Upper lobe of right lung (tissue), 1 donor: ENCODE measurements around the gene DRD2. TPM values are rescaled to one million over a fixed set of nuclear protein-coding genes. Genes with fewer than 3 reads are reported as not detected.

Experiments used
- ATAC-seq: fragments of 200-7000 bp; cut with Tn5 transposase; one replicate; pipeline ENCODE4 v1.9.1; 2020; ENCODE audit warnings: mild to moderate bottlenecking, moderate library complexity
- DNase-seq: peaks from one replicate; pipeline ENCODE4 v3.0.0-alpha.2; 2020
- H3K27ac ChIP-seq: fragments of 200-600 bp; one replicate; pipeline ENCODE4 v1.8.0; 2022
- H3K27me3 ChIP-seq: fragments of 200-600 bp; one replicate; pipeline ENCODE4 v1.8.0; 2022; ENCODE audit warnings: mild to moderate bottlenecking
- H3K36me3 ChIP-seq: fragments of 200-600 bp; one replicate; pipeline ENCODE4 v1.8.0; 2022
- H3K4me1 ChIP-seq: fragments of 200-600 bp; one replicate; pipeline ENCODE4 v1.8.0; 2022
- H3K4me3 ChIP-seq: fragments of 200-600 bp; one replicate; pipeline ENCODE4 v1.8.0; 2022; ENCODE audit warnings: mild to moderate bottlenecking
- H3K9me3 ChIP-seq: fragments of 200-600 bp; one replicate; pipeline ENCODE4 v1.8.0; 2022
- CTCF ChIP-seq: fragments of 200-600 bp; IDR thresholded peaks from one replicate; pipeline ENCODE4 v1.8.0; 2022; ENCODE audit warnings: antibody characterized with exemption
- intact Hi-C: fragments of 100-400 bp; cut with DNase I; formaldehyde crosslinking; loops from one replicate; pipeline ENCODE4 v1.11.0; 2022
- total RNA-seq: library from RNA; stranded (reverse); fragmentation: NEBNext Ultra II Directional; extraction: Animal tissue kit (Norgen Biotek cat#: 25700); gene quantifications from one replicate; pipeline ENCODE4 v1.2.1, GENCODE V29; 2021
- donor health status: DM: no; HTN: yes; CAD: no; lungs with severe emphysema.

The DRD2 gene
- total RNA-seq, 1 donor from 2014 or later: not detected

GRCh38 chr11:113407163-113407562 is 68.0 kb downstream of the DRD2 start:
- no peak for TF ChIP-seq CTCF
- Histone ChIP-seq H3K4me1 (no peaks in the 10 kb centered on the region), H3K36me3 (no peaks in the 10 kb centered on the region), H3K27ac (no peak overlapping the region), H3K4me3 (no peak overlapping the region), H3K27me3 (no peaks in the 10 kb centered on the region), H3K9me3 (no peaks in the 10 kb centered on the region)
- ATAC-seq: no peak
- no peak for DNase-seq
- intact Hi-C loops: no loop called here

- no peaks in the 10 kb centered on the region for H3K9me3 ChIP-seq
- H3K27me3 ChIP-seq: no peaks in the 10 kb centered on the region
- ATAC-seq: no peak
- no peaks in the 10 kb centered on the region for H3K4me1 ChIP-seq
- H3K4me3 ChIP-seq: no peak overlapping the region
- no peak for TF ChIP-seq CTCF
- no peak overlapping the region for H3K27ac ChIP-seq
- no peak for DNase-seq
- H3K36me3 ChIP-seq: no peaks in the 10 kb centered on the region
- intact Hi-C loops: no loop called here
Observed at GRCh38 chr11:113405724-113406478, 69.3 kb downstream of the DRD2 start.

- Histone ChIP-seq H3K9me3 (no peaks in the 10 kb centered on the region), H3K4me1 (no peaks in the 10 kb centered on the region), H3K4me3 (no peak overlapping the region), H3K27me3 (no peaks in the 10 kb centered on the region), H3K36me3 (no peaks in the 10 kb centered on the region), H3K27ac (no peak overlapping the region)
- no peak for TF ChIP-seq CTCF
- DNase-seq (no peak), ATAC-seq (no peak)
- intact Hi-C loops: no loop called here
Observed at GRCh38 chr11:113404859-113405430, 70.3 kb downstream of the DRD2 start.

- Histone ChIP-seq H3K9me3 (no peaks in the 10 kb centered on the region), H3K27me3 (no peaks in the 10 kb centered on the region), H3K27ac (no peak overlapping the region), H3K4me3 (no peak overlapping the region), H3K4me1 (no peaks in the 10 kb centered on the region), H3K36me3 (no peaks in the 10 kb centered on the region)
- ATAC-seq (peak; percentile 76), DNase-seq (peak; percentile 89)
- TF ChIP-seq CTCF: no peak
- intact Hi-C loops: no loop called here
Observed at GRCh38 chr11:113401718-113402117, 73.5 kb downstream of the DRD2 start.

GRCh38 chr11:113400631-113401230 is 74.5 kb downstream of the DRD2 start:
- ATAC-seq: no peak
- Histone ChIP-seq H3K27me3 (no peaks in the 10 kb centered on the region), H3K4me1 (no peaks in the 10 kb centered on the region), H3K36me3 (no peaks in the 10 kb centered on the region), H3K27ac (no peak overlapping the region), H3K4me3 (no peak overlapping the region), H3K9me3 (no peaks in the 10 kb centered on the region)
- DNase-seq: no peak
- intact Hi-C loops: no loop called here
- no peak for TF ChIP-seq CTCF
